Activated naive CD8-positive, alpha-beta T cell treated with anti-CD3 and anti-CD28 coated beads, Interleukin-2, amount 50 U/mL, for 16 hours (primary cell): Measurements from ENCODE around the gene TNP2.
"Not testable (repeated sequence)": the region's sequence is repeated elsewhere in the genome, so short reads cannot be mapped to it uniquely, and the experiment has no call there.

Experiments
- DNase-seq: peaks from one replicate; pipeline ENCODE4 v3.0.0-alpha.2; 2020; ENCODE audit warnings: low read depth, low spot score

The TNP2 gene

DNA sequence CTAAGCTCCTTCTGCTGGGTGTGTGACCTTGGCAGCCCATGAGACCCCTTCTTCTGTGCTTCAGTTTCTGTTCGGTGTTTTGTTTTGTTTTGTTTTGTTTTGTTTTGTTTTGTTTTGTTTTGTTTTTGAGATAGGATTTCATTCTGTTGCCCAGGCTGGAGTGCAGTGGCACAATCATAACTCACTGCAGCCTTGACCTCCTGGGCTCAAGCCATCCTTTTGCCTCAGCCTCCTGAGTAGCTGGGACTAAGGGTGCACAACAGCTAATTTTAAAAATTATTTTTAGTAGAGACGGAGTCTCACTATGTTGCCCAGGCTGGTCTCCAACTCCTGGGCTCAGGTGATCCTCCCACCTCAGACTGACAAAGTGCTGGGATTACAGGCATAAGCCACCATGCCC, 48.6 kb downstream of the TNP2 start:
- DNase-seq, result not testable (repeated sequence)

GRCh38 chr16:11219178-11219577, 49.9 kb downstream of the TNP2 start:
- no peak for DNase-seq

- DNase-seq, result no peak
Measured at GRCh38 chr16:11218604-11218962, 50.5 kb downstream of the TNP2 start.
